ENCODE results near the gene SERPINB10. TPM values are rescaled to one million over a fixed set of nuclear protein-coding genes. Genes with fewer than 3 reads are reported as not detected.

SERPINB10 gene
- total and polyA plus RNA-seq, 9 donors: 2.0 TPM; not detected in 8

DNA sequence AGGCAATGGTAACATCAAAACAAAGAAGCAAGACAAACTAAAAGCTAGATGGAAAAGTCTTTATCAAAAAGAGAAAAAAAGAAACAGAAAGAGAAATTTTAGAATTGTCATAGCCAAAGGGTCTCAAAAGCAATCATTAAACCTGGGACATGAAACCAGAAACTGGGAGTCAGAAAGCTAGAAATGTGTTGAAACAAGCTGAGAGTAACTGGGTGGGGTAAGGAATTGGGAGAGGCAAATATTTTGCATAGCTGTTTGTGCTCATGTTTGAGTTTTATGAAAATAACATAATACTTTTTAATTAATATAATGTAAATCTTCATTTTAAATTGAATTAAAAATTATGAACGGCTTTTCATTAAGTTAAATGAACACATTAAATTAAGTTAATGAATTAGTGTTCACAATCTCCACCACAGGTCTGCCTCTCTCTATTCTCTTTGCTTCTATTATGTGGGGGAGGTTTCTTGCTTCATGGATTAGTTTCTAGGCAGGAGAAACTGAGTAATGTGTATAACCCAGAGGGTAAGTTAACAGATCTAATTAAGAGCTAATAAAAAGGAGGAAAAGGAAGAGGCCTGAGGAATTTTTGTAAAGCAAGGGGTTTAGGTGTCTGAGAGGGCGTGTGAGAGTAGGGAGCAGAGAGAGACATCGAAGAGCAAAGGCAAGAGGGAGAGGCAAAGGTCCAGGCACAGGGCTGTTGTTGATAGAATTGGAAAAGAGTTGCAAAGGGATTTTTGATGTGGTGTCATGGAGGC lies 40.2 kb upstream of the SERPINB10 start:
- intact Hi-C loops (cut with DNase I): no loop called here
- 67 to 71% (median 68%) methylated on average over 3 of the region's 3 CpGs for WGBS, 3 donors
- H3K27ac ChIP-seq: no peak overlapping the region

DNA sequence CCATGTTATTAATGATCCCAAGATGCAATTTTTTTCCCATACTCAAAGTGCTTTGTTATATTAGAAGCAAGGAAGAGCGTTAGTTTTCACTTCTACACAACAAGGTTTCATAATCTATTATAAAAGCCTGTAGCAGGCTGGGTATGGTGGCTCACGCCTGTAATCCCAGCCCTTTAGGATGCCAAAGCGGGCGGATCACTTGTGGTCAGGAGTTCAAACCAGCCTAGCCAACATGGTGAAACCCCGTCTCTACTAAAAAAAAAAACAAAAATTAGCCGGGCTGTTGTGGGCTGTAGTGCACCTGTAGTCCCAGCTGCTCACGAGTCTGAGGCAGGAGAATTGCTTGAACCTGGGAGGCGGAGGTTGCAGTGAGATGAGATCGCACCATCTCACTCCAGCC lies 39.2 kb upstream of the SERPINB10 start:
- no peak for DNase-seq
- intact Hi-C loops (cut with DNase I): no loop called here
- Histone ChIP-seq H3K4me3 (no peak overlapping the region), H3K36me3 (no peaks in the 10 kb centered on the region), H3K27ac (no peak overlapping the region), H3K4me1 (ENCODE audit: insufficient read depth) (no peaks in the 10 kb centered on the region), H3K27me3 (no peaks in the 10 kb centered on the region), H3K9me3 (no peaks in the 10 kb centered on the region)
- WGBS, 3 donors: 84 to 90% (median 88%) methylated on average over 9 of the region's 9 CpGs
- TF ChIP-seq EP300 (IDR thresholded peaks at IDR 0.05): no peak
- TF ChIP-seq POLR2A (IDR thresholded peaks at IDR 0.05): no peak
- TF ChIP-seq, protein P1, sequence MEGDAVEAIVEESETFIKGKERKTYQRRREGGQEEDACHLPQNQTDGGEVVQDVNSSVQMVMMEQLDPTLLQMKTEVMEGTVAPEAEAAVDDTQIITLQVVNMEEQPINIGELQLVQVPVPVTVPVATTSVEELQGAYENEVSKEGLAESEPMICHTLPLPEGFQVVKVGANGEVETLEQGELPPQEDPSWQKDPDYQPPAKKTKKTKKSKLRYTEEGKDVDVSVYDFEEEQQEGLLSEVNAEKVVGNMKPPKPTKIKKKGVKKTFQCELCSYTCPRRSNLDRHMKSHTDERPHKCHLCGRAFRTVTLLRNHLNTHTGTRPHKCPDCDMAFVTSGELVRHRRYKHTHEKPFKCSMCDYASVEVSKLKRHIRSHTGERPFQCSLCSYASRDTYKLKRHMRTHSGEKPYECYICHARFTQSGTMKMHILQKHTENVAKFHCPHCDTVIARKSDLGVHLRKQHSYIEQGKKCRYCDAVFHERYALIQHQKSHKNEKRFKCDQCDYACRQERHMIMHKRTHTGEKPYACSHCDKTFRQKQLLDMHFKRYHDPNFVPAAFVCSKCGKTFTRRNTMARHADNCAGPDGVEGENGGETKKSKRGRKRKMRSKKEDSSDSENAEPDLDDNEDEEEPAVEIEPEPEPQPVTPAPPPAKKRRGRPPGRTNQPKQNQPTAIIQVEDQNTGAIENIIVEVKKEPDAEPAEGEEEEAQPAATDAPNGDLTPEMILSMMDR (IDR thresholded peaks at IDR 0.05): no peak

More for the DNA sequence above, 40.2 kb upstream of the SERPINB10 start:
- DNase-seq: no peak
- TF ChIP-seq, protein P1 (IDR thresholded peaks at IDR 0.05): no peak
- TF ChIP-seq EP300 (IDR thresholded peaks at IDR 0.05) (no peak), POLR2A (IDR thresholded peaks at IDR 0.05) (no peak)
- no peaks in the 10 kb centered on the region for H3K9me3 ChIP-seq
- H3K4me3 ChIP-seq: no peak overlapping the region
- no peaks in the 10 kb centered on the region for H3K4me1 ChIP-seq (ENCODE audit: insufficient read depth)
- no peaks in the 10 kb centered on the region for H3K27me3 ChIP-seq
- H3K36me3 ChIP-seq: no peaks in the 10 kb centered on the region

DNA sequence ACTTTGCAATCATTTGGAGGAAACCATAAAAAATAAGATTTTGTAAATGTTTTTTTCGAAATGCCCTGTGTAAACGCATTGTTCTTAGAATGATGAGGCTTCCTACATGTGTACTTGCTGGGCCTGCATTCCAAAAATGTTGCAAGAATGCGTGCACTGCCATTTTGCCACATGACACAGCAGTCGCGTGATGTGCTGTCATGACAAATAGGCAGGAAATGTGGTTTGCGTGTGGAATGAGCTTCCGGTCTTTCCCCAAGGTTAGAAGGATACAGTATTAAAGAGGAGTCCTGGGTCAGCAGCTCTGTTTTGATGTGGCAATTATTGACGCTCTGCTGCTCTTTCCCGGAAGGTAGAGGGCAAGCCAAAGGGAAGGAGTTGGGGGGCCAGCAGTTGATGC lies 38.4 kb upstream of the SERPINB10 start:
- no peaks in the 10 kb centered on the region for H3K27me3 ChIP-seq
- H3K27ac ChIP-seq: no peak overlapping the region
- no peaks in the 10 kb centered on the region for H3K4me1 ChIP-seq (ENCODE audit: insufficient read depth)
- TF ChIP-seq, protein P1 (IDR thresholded peaks at IDR 0.05): no peak
- no peak for TF ChIP-seq POLR2A (IDR thresholded peaks at IDR 0.05)
- TF ChIP-seq EP300 (IDR thresholded peaks at IDR 0.05): no peak
- 83 to 92% (median 86%) methylated on average over 9 of the region's 9 CpGs for WGBS, 3 donors
- no peaks in the 10 kb centered on the region for H3K9me3 ChIP-seq
- no peaks in the 10 kb centered on the region for H3K36me3 ChIP-seq
- DNase-seq: no peak
- H3K4me3 ChIP-seq: no peak overlapping the region
- intact Hi-C loops (cut with DNase I): no loop called here

DNA sequence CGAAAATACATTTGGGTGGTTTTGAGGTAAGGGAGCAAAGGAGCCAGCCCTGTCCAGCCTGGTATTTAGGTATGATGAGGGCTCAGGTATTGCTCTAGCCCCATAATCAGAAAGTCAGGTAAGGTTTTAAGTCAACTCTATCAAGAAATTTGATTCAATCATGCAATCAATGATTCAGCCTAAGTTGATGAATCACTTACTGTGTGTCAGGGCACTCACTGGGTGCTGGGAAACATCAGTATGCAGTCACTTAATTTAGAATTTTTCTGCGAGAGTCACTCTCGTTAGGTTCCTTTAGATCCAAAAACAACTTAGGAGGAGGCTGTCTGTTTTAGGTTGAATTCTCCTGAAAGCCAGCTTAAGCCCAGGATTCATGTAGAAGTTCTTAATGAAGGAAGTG lies 37.9 kb upstream of the SERPINB10 start:
- Histone ChIP-seq H3K9me3 (no peaks in the 10 kb centered on the region), H3K27ac (no peak overlapping the region), H3K36me3 (no peaks in the 10 kb centered on the region), H3K4me1 (ENCODE audit: insufficient read depth) (no peaks in the 10 kb centered on the region), H3K4me3 (no peak overlapping the region), H3K27me3 (no peaks in the 10 kb centered on the region)
- no peak for DNase-seq
- WGBS, 3 donors: 76 to 87% (median 78%) methylated on average over 3 of the region's 3 CpGs
- TF ChIP-seq EP300 (IDR thresholded peaks at IDR 0.05): no peak
- TF ChIP-seq, protein P1 (IDR thresholded peaks at IDR 0.05): no peak
- no peak for TF ChIP-seq POLR2A (IDR thresholded peaks at IDR 0.05)
- intact Hi-C loops (cut with DNase I): no loop called here
